Vagina (tissue), 2 donors: ENCODE results near the gene POLA1.

Source experiments
- CTCF ChIP-seq, 3 experiments: fragments of 450-650 bp in 2 of 3; fragments of 200-600 bp in 1 of 3; sonication (generic) in 1 of 3; IDR thresholded peaks; one replicate each; pipeline ENCODE4 v1.5.1; 2017 to 2019; ENCODE audit warnings: antibody characterized with exemption in 3 of 3, mild to moderate bottlenecking in 2 of 3, moderate library complexity in 2 of 3
- POLR2A ChIP-seq, 2 donors: fragments of 450-650 bp; IDR thresholded peaks; one replicate each; pipeline ENCODE4 v1.6.1; 2017; ENCODE audit warnings: antibody characterized with exemption in 2 of 2, mild to moderate bottlenecking in 2 of 2, moderate library complexity in 2 of 2
- POLR2AphosphoS5 ChIP-seq, 2 donors: sonication (generic); formaldehyde crosslinking; IDR thresholded peaks; one replicate each; pipeline ENCODE4 v1.9.0; 2017; ENCODE audit warnings: antibody characterized with exemption in 2 of 2, mild to moderate bottlenecking in 2 of 2, low read depth in 1 of 2; ENCODE audit not compliant: insufficient read depth in 1 of 2

GRCh38 chrX:24927372-24927771, 233.7 kb downstream of the POLA1 start:
- no peak for TF ChIP-seq POLR2AphosphoS5 (IDR thresholded peaks at IDR 0.05; ENCODE audit: insufficient read depth in 1 of 2, low read depth in 1 of 2)
- no peak for TF ChIP-seq CTCF (IDR thresholded peaks at IDR 0.05)
- TF ChIP-seq POLR2A (IDR thresholded peaks at IDR 0.05), result no peak
